Esophagus squamous epithelium (tissue), 4 donors: Measurements from ENCODE around the gene CAND1.

Source experiments
- POLR2A ChIP-seq, 4 donors: fragments of 450-650 bp; IDR thresholded peaks; one replicate each; pipeline ENCODE4 v1.6.1; 2017; ENCODE audit warnings: antibody characterized with exemption in 4 of 4, mild to moderate bottlenecking in 4 of 4, moderate library complexity in 3 of 4
- TF ChIP-seq, protein P1 (sequence below), 6 experiments: fragments of 450-650 bp in 4 of 6; fragments of 200-600 bp in 2 of 6; sonication (generic) in 2 of 6; IDR thresholded peaks; one replicate each; pipeline ENCODE4 v1.5.1; 2016 to 2019; ENCODE audit warnings: antibody characterized with exemption in 6 of 6, mild to moderate bottlenecking in 4 of 6, moderate library complexity in 4 of 6

DNA sequence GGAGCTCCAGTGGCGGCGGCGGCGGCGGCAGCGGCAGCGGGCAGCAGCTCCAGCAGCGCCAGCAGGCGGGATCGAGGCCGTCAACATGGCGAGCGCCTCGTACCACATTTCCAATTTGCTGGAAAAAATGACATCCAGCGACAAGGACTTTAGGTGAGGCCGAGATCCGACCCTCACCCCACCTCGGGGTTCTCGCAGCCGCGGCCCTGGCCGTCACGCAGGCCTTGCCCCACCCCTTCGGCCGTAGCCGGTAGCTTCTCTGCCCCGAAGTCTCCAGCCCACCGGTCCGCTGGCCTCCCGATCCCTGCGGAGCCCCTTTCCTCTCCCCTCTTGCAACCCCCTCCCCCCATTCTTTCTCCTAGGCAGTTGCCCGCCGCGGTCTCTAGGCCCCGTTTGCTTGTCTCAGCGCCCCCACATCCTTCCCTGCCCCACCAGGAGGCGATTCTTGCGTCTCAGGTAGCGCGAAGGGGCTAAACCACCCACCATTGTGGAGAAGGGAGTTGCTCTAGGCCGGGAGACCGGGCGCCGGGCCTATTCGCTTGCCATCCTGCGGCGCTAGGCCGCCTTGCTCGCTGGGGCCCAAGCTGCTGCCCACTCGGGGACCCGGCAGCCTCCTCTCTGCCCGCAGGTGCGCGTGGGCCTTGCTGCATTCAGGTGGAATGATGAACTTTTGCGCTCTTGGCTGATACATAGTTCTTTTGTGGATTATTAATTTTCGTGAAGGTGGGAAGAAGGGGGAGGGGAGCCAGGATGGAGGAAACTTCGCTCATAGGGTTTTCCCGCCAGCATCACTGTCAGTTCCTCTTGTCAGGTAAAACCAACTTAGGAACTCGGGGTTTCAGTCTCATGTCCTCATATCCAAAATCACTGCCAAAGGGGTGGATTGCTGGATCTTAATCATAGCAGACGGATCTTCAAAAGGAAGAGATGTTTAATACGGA, 745 bp downstream of the CAND1 start:
- TF ChIP-seq POLR2A (IDR thresholded peaks at IDR 0.05) = peak in 1 of 4 donors; percentile 65
- TF ChIP-seq, protein P1, sequence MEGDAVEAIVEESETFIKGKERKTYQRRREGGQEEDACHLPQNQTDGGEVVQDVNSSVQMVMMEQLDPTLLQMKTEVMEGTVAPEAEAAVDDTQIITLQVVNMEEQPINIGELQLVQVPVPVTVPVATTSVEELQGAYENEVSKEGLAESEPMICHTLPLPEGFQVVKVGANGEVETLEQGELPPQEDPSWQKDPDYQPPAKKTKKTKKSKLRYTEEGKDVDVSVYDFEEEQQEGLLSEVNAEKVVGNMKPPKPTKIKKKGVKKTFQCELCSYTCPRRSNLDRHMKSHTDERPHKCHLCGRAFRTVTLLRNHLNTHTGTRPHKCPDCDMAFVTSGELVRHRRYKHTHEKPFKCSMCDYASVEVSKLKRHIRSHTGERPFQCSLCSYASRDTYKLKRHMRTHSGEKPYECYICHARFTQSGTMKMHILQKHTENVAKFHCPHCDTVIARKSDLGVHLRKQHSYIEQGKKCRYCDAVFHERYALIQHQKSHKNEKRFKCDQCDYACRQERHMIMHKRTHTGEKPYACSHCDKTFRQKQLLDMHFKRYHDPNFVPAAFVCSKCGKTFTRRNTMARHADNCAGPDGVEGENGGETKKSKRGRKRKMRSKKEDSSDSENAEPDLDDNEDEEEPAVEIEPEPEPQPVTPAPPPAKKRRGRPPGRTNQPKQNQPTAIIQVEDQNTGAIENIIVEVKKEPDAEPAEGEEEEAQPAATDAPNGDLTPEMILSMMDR (IDR thresholded peaks at IDR 0.05) = no peak
